CD4-positive, alpha-beta memory T cell (primary cell): ENCODE results near the gene PARP12. TPM values are rescaled to one million over a fixed set of nuclear protein-coding genes. Genes with fewer than 3 reads are reported as not detected.

Experiments
- CTCF ChIA-PET: fragments of 350-600 bp; sonication (Branson Sonifier 250); formaldehyde crosslinking; loops from one replicate; lab custom pipeline; 2021; ENCODE audit warnings: inconsistent platforms; ENCODE audit not compliant: partially characterized antibody; lab: Charles Lee
- POLR2A ChIA-PET: fragments of 350-600 bp; sonication (Branson Sonifier 250); formaldehyde crosslinking; loops from one replicate; lab custom pipeline; 2021; ENCODE audit not compliant: partially characterized antibody; lab: Charles Lee
- DNase-seq, 5 donors: peaks; one replicate each; pipeline versions ENCODE4 v3.0.0 to v3.0.0-alpha.2; 2020 to 2022; ENCODE audit warnings: mixed read lengths in 1 of 5
- H3K27ac ChIP-seq: one replicate; pipeline ENCODE4 v1.7.0; 2013; ENCODE audit warnings: low read depth, low read length
- H3K27me3 ChIP-seq: 2 replicates; pipeline ENCODE4 v1.7.0; 2013; ENCODE audit warnings: mild to moderate bottlenecking, low read length, moderate library complexity; ENCODE audit not compliant: insufficient read depth
- H3K36me3 ChIP-seq: 2 replicates; pipeline ENCODE4 v1.7.0; 2013; ENCODE audit warnings: mild to moderate bottlenecking, low read length, moderate library complexity; ENCODE audit not compliant: insufficient read depth
- H3K4me1 ChIP-seq: 2 replicates; pipeline ENCODE4 v1.7.0; 2013; ENCODE audit warnings: mild to moderate bottlenecking, low read length, moderate library complexity; ENCODE audit not compliant: insufficient read depth
- H3K4me3 ChIP-seq, 2 donors: one replicate each; pipeline ENCODE4 v1.7.0; 2013; ENCODE audit warnings: low read length in 2 of 2, mild to moderate bottlenecking in 1 of 2
- H3K9me3 ChIP-seq, 2 donors: one replicate each; pipeline ENCODE4 v1.7.0; 2013; ENCODE audit warnings: low read length in 2 of 2, control low read depth in 1 of 2; ENCODE audit not compliant: control insufficient read depth in 1 of 2
- H3K27ac Mint-ChIP-seq, 7 donors: one replicate each; pipeline ENCODE4 v1.8.0; 2020 to 2021; ENCODE audit warnings: mixed read lengths in 7 of 7, mild to moderate bottlenecking in 6 of 7, inconsistent platforms in 3 of 7, moderate library complexity in 3 of 7
- H3K27me3 Mint-ChIP-seq, 2 donors: one replicate each; pipeline ENCODE4 v1.8.0; 2020 to 2021; ENCODE audit warnings: mixed read lengths in 2 of 2
- H3K36me3 Mint-ChIP-seq, 2 donors: one replicate each; pipeline ENCODE4 v1.8.0; 2020 to 2021; ENCODE audit warnings: mixed read lengths in 2 of 2, inconsistent platforms in 1 of 2, mild to moderate bottlenecking in 1 of 2
- H3K4me1 Mint-ChIP-seq, 4 donors: one replicate each; pipeline ENCODE4 v1.8.0; 2020 to 2021; ENCODE audit warnings: mixed read lengths in 4 of 4, mild to moderate bottlenecking in 1 of 4
- H3K4me3 Mint-ChIP-seq, 8 donors: one replicate each; pipeline ENCODE4 v1.8.0; 2020 to 2021; ENCODE audit warnings: mixed read lengths in 8 of 8, mild to moderate bottlenecking in 7 of 8, moderate library complexity in 6 of 8, inconsistent platforms in 3 of 8
- H3K9me3 Mint-ChIP-seq, 8 donors: one replicate each; pipeline ENCODE4 v1.8.0; 2020 to 2021; ENCODE audit warnings: mixed read lengths in 8 of 8, mild to moderate bottlenecking in 5 of 8, inconsistent platforms in 3 of 8, moderate library complexity in 1 of 8
- intact Hi-C: fragments of 100-400 bp; cut with micrococcal nuclease; formaldehyde crosslinking; loops from one replicate; pipeline ENCODE4 v1.15.1; 2023
- polyA plus RNA-seq, 2 donors: library from polyadenylated mRNA; unstranded; fragments of 300-500 nt; fragmentation: Illumina TruSeq; gene quantifications; one replicate each; pipeline ENCODE4 v1.2.3, GENCODE V29; 2021
- total RNA-seq, 2 experiments: library from RNA; stranded (reverse); gene quantifications; one replicate each; pipeline ENCODE4 v1.2.3, GENCODE V29; 2021

The PARP12 gene
- total and polyA plus RNA-seq, 4 experiments from 2014 or later: 27.0 to 96.6 (median 66.5) TPM

DNA sequence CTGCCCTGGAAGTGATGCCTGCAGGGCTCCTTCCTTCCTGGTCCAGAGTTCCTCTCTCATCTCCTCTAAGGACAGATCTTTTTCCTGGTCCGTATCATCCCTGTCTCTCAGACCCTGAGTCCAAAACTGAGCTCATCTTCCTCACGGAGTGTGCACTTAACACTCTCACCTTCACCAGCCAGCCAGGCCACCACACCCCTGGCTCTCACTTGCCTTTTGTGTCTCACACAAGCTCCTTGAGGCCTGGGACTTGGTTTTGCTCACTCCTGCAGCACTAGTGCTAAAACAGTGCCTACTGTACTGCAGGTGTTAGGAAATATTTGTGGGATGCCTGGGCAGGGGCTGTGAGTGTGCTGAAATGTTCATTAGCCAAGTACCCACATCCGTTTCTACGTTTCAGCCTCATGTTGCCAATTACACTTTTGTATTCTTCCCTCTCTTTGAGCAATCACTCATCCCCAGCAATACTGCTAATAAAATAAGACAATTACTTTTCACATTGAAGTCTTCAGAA is 21.4 kb upstream of the PARP12 start:
- Histone ChIP-seq H3K4me3 (no peak overlapping the region), H3K9me3 (no peaks in the 10 kb centered on the region), H3K27ac (no peak overlapping the region), H3K4me1 (peaks cover 21% of the 10 kb centered on the region), H3K27me3 (no peaks in the 10 kb centered on the region), H3K36me3 (no peaks in the 10 kb centered on the region)
- CTCF ChIA-PET: interaction anchor here (1.2 kb wide), 1 partner anchor 21 kb away, joined by 3 read pairs; the partner anchor contains the start of gene PARP12
- DNase-seq: no peak
- intact Hi-C loops: loop anchor here (2.0 kb wide), 1 partner anchor 21 kb away; the partner anchor contains the start of gene PARP12
- Mint-ChIP-seq H3K9me3 (no peaks in the 10 kb centered on the region), H3K27me3 (no peaks in the 10 kb centered on the region), H3K4me3 (peak overlapping the region in 5 of 8 donors; percentile 2 to 48 (median 26)), H3K4me1 (peaks cover 23 to 35% (median 29%) of the 10 kb centered on the region in 4 donors), H3K36me3 (peaks cover 0 to 3% of the 10 kb centered on the region in 2 donors), H3K27ac (peak overlapping the region; percentile 5 to 85 (median 64))
- POLR2A ChIA-PET: interaction anchor here (0.5 to 0.8 kb wide), 3 partner anchors 8 to 335 kb away, joined by 3 to 5 read pairs (median 4); no protein-coding TSS in a partner anchor

- ChIA-PET CTCF (interaction anchor here (1.2 kb wide), 1 partner anchor 20 kb away, joined by 3 read pairs; the partner anchor contains the start of gene PARP12), POLR2A (interaction anchor here (1.0 kb wide), 1 partner anchor 22 kb away, joined by 3 read pairs; no protein-coding TSS in a partner anchor)
- Mint-ChIP-seq H3K36me3 (no peaks in the 10 kb centered on the region), H3K4me1 (peaks cover 21 to 35% (median 27%) of the 10 kb centered on the region in 4 donors), H3K27ac (peak overlapping the region in 5 of 7 donors; percentile 49 to 74 (median 59)), H3K9me3 (no peaks in the 10 kb centered on the region), H3K4me3 (peak overlapping the region in 2 of 8 donors; percentile 3 to 6), H3K27me3 (no peaks in the 10 kb centered on the region)
- no peak overlapping the region for H3K27ac ChIP-seq
- DNase-seq: no peak
- no peak overlapping the region for H3K4me3 ChIP-seq
- H3K4me1 ChIP-seq: peaks cover 21% of the 10 kb centered on the region
- H3K27me3 ChIP-seq: no peaks in the 10 kb centered on the region
- no peaks in the 10 kb centered on the region for H3K9me3 ChIP-seq
- intact Hi-C loops: no loop called here
- no peaks in the 10 kb centered on the region for H3K36me3 ChIP-seq
Observed at GRCh38 chr7:140082770-140083169, 20.0 kb upstream of the PARP12 start.

DNA sequence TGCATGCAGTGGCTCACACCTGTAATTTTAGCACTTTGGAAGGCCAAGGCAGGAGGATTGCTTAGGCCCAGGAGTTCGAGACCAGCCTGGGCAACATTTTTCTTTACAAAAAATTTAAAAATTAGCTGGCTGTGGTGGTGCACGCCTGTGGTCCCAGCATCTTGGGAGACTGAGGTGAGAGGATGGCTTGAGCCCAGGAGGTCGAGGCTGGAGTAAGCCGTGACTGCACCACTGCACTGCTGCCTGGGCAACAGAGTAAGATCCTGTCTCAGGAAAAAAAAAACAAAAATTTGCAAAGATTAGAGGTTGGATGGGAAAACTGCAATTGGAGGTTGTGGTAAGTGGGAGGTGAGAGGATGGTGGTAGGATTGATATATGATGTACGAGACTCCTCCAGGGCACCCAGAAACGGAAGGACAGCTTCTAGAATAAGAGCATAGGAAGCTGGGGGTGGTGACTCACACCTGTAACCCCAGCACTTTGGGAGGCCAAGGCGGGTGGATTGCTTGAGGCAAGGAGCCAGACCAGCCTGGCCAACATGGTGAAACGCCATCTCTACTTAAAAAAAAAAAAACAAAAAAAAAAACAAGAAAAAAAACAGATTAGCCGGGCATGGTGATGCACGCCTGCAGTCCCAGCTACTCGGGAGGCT is 19.1 kb upstream of the PARP12 start:
- Histone ChIP-seq H3K4me3 (no peak overlapping the region), H3K27ac (no peak overlapping the region), H3K36me3 (no peaks in the 10 kb centered on the region), H3K9me3 (no peaks in the 10 kb centered on the region), H3K4me1 (peaks cover 21% of the 10 kb centered on the region), H3K27me3 (no peaks in the 10 kb centered on the region)
- Mint-ChIP-seq H3K27ac (peak overlapping the region in 5 of 7 donors; percentile 2 to 82 (median 59)), H3K4me3 (no peak overlapping the region), H3K4me1 (peaks cover 19 to 35% (median 25%) of the 10 kb centered on the region in 4 donors), H3K36me3 (no peaks in the 10 kb centered on the region), H3K27me3 (no peaks in the 10 kb centered on the region), H3K9me3 (no peaks in the 10 kb centered on the region)
- DNase-seq: no peak
- POLR2A ChIA-PET: no interaction called here
- CTCF ChIA-PET: interaction anchor here (1.3 kb wide), 1 partner anchor 222 kb away, joined by 3 read pairs; no protein-coding TSS in a partner anchor
- intact Hi-C loops: no loop called here

- CTCF ChIA-PET: no interaction called here
- no peak overlapping the region for H3K27ac ChIP-seq
- no peaks in the 10 kb centered on the region for H3K36me3 ChIP-seq
- no peaks in the 10 kb centered on the region for H3K9me3 Mint-ChIP-seq
- no peaks in the 10 kb centered on the region for H3K27me3 ChIP-seq
- no peak overlapping the region for H3K4me3 ChIP-seq
- H3K4me3 Mint-ChIP-seq: no peak overlapping the region
- peak overlapping the region in 1 of 7 donors; percentile 48 for H3K27ac Mint-ChIP-seq
- H3K27me3 Mint-ChIP-seq: no peaks in the 10 kb centered on the region
- intact Hi-C loops: no loop called here
- H3K4me1 ChIP-seq: peaks cover 21% of the 10 kb centered on the region
- DNase-seq: no peak
- H3K4me1 Mint-ChIP-seq: peaks cover 16 to 31% (median 22%) of the 10 kb centered on the region in 4 donors
- H3K9me3 ChIP-seq: no peaks in the 10 kb centered on the region
- H3K36me3 Mint-ChIP-seq: no peaks in the 10 kb centered on the region
- POLR2A ChIA-PET: no interaction called here
Observed at GRCh38 chr7:140080919-140081318, 18.2 kb upstream of the PARP12 start.

- H3K4me3 ChIP-seq: no peak overlapping the region
- intact Hi-C loops: no loop called here
- Mint-ChIP-seq H3K9me3 (no peaks in the 10 kb centered on the region), H3K27me3 (peaks cover 0 to under 1% of the 10 kb centered on the region in 2 donors), H3K27ac (no peak overlapping the region), H3K36me3 (no peaks in the 10 kb centered on the region), H3K4me1 (peaks cover 6 to 13% (median 11%) of the 10 kb centered on the region in 4 donors), H3K4me3 (no peak overlapping the region)
- ChIA-PET POLR2A (no interaction called here), CTCF (no interaction called here)
- no peak overlapping the region for H3K27ac ChIP-seq
- no peaks in the 10 kb centered on the region for H3K9me3 ChIP-seq
- no peaks in the 10 kb centered on the region for H3K27me3 ChIP-seq
- H3K4me1 ChIP-seq: peaks cover 4% of the 10 kb centered on the region
- DNase-seq: no peak
- no peaks in the 10 kb centered on the region for H3K36me3 ChIP-seq
Observed at GRCh38 chr7:140079121-140079536, 16.4 kb upstream of the PARP12 start.

DNA sequence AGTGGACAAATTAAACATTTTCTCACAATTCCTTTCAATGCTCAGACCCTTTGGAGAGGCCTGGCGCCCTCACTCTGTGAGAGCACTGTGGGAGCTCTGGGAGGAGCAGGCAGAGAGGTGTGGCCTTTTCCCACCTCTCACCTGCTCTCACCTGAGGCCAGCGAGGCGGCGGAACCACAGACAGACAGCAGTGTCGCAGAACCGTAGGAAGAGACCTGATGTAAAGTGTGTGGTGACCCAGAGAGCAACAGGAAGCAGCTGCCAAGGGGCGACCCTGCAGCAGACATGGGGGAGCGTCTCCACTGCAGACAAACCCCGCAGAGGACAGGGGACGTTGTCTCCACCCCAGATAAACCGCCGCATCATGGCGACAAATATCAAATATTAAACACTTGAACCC is 15.6 kb upstream of the PARP12 start:
- Histone ChIP-seq H3K9me3 (no peaks in the 10 kb centered on the region), H3K27me3 (no peaks in the 10 kb centered on the region), H3K36me3 (no peaks in the 10 kb centered on the region), H3K27ac (no peak overlapping the region), H3K4me1 (no peaks in the 10 kb centered on the region), H3K4me3 (no peak overlapping the region)
- Mint-ChIP-seq H3K4me3 (no peak overlapping the region), H3K36me3 (no peaks in the 10 kb centered on the region), H3K27me3 (peaks cover 0 to 2% of the 10 kb centered on the region in 2 donors), H3K9me3 (no peaks in the 10 kb centered on the region), H3K4me1 (peaks cover under 1 to 9% (median 5%) of the 10 kb centered on the region in 4 donors), H3K27ac (no peak overlapping the region)
- intact Hi-C loops: no loop called here
- CTCF ChIA-PET: no interaction called here
- POLR2A ChIA-PET: no interaction called here
- DNase-seq: no peak

GRCh38 chr7:140074780-140075179 is 12.0 kb upstream of the PARP12 start:
- CTCF ChIA-PET: no interaction called here
- H3K4me3 Mint-ChIP-seq: no peak overlapping the region
- H3K4me3 ChIP-seq: no peak overlapping the region
- no peaks in the 10 kb centered on the region for H3K9me3 ChIP-seq
- no peak for DNase-seq
- peaks cover 2% of the 10 kb centered on the region in 2 donors for H3K27me3 Mint-ChIP-seq
- H3K9me3 Mint-ChIP-seq: no peaks in the 10 kb centered on the region
- H3K27ac ChIP-seq: no peak overlapping the region
- H3K27me3 ChIP-seq: no peaks in the 10 kb centered on the region
- no peaks in the 10 kb centered on the region for H3K36me3 Mint-ChIP-seq
- peaks cover under 1 to 6% (median under 1%) of the 10 kb centered on the region in 4 donors for H3K4me1 Mint-ChIP-seq
- intact Hi-C loops: no loop called here
- no peak overlapping the region for H3K27ac Mint-ChIP-seq
- POLR2A ChIA-PET: no interaction called here
- no peaks in the 10 kb centered on the region for H3K4me1 ChIP-seq
- H3K36me3 ChIP-seq: no peaks in the 10 kb centered on the region
